ENCODE data around the gene DDX10.

DDX10 gene

DNA sequence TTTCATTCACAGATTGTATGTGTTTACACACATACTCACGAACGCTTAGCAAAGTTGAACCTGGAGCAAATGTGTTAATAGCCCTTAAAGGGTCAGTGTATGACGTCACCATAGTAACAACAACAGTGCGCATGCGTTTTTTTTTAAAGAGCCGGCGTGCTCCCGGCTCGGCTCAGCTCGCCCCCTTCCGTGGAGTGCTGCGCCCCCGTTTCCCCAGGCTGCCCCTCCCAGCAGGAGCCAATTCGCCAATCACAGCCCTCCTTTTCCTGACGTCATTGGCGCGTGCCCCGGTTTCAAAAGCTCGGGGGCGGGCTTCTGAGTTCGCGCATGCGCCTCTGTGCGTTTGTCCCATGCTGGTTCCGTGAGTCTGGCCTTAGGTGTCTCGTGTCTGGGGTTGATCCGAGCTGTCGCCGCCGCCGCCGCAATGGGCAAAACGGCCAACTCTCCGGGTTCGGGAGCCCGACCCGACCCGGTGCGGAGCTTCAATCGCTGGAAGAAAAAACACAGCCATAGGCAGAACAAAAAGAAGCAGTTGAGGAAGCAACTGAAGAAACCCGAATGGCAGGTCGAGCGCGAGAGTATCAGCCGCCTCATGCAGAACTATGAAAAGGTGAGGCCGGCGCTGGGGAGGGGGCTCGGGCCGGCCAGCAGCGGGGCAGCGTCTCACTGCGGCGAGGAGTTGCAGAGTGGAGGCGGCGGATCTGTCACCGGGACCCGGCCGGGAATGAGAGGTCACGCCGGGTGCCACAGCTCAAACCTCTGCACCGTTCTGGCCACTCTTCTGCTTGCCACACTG is at the start of gene DDX10:
DDX10 (plus strand) TSS at position 340 of the 796 bp plus-strand sequence; CDS start at position 425, 85 bp downstream.
- H3K4me3 ChIP-seq (replicated peaks in 1 of 2; ENCODE audit: low read depth in 2 of 2, low read length in 2 of 2): peak within 1 kb of the TSS; percentile 73 to 83
- peak; percentile 99 for DNase-seq (ENCODE audit: low read depth in 2 of 2)
- TF ChIP-seq, protein P1, sequence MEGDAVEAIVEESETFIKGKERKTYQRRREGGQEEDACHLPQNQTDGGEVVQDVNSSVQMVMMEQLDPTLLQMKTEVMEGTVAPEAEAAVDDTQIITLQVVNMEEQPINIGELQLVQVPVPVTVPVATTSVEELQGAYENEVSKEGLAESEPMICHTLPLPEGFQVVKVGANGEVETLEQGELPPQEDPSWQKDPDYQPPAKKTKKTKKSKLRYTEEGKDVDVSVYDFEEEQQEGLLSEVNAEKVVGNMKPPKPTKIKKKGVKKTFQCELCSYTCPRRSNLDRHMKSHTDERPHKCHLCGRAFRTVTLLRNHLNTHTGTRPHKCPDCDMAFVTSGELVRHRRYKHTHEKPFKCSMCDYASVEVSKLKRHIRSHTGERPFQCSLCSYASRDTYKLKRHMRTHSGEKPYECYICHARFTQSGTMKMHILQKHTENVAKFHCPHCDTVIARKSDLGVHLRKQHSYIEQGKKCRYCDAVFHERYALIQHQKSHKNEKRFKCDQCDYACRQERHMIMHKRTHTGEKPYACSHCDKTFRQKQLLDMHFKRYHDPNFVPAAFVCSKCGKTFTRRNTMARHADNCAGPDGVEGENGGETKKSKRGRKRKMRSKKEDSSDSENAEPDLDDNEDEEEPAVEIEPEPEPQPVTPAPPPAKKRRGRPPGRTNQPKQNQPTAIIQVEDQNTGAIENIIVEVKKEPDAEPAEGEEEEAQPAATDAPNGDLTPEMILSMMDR (IDR thresholded peaks at IDR 0.05; ENCODE audit: low read depth, low read length): no peak

GRCh38 chr11:108616549-108616948 is 48.3 kb upstream of the DDX10 start:
- H3K4me3 ChIP-seq (replicated peaks in 1 of 2; ENCODE audit: low read depth in 2 of 2, low read length in 2 of 2): no peak overlapping the region
- TF ChIP-seq, protein P1 (IDR thresholded peaks at IDR 0.05; ENCODE audit: low read depth, low read length): no peak
- peak; percentile 59 to 96 for DNase-seq (ENCODE audit: low read depth in 2 of 2)

- TF ChIP-seq, protein P1 (IDR thresholded peaks at IDR 0.05; ENCODE audit: low read depth, low read length): no peak
- H3K4me3 ChIP-seq (replicated peaks in 1 of 2; ENCODE audit: low read depth in 2 of 2, low read length in 2 of 2): no peak overlapping the region
- no peak for DNase-seq (ENCODE audit: low read depth in 2 of 2)
Observed at GRCh38 chr11:108617055-108617454, 47.8 kb upstream of the DDX10 start.

DNA sequence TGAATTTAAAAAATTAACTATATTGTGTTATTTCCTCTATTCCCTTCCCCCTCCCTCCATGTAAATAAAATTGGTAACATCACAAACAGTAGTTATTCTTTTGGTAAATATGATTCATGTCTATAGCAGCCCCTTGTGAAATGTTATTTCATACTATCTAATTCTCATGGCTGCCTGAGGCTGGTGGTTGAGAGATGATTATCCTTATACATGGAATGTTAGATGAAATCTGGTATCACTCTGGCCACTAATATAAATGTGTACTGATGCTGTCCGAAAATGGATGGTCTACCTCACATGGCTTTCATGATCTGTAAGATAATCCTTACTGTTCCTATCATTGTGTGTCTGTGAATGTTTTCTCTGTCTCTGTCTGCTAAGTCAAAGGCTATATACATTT is 46.3 kb upstream of the DDX10 start:
- peak in 1 of 2 donors; percentile 33 for DNase-seq (ENCODE audit: low read depth in 2 of 2)
- TF ChIP-seq, protein P1 (IDR thresholded peaks at IDR 0.05; ENCODE audit: low read depth, low read length): no peak
- no peak overlapping the region for H3K4me3 ChIP-seq (replicated peaks in 1 of 2; ENCODE audit: low read depth in 2 of 2, low read length in 2 of 2)

GRCh38 chr11:108620958-108621772 is 43.7 kb upstream of the DDX10 start:
- peak; percentile 1 to 30 for DNase-seq (ENCODE audit: low read depth in 2 of 2)
- TF ChIP-seq, protein P1 (IDR thresholded peaks at IDR 0.05; ENCODE audit: low read depth, low read length): no peak
- no peak overlapping the region for H3K4me3 ChIP-seq (replicated peaks in 1 of 2; ENCODE audit: low read depth in 2 of 2, low read length in 2 of 2)

GRCh38 chr11:108622341-108622740 is 42.5 kb upstream of the DDX10 start:
- no peak overlapping the region for H3K4me3 ChIP-seq (replicated peaks in 1 of 2; ENCODE audit: low read depth in 2 of 2, low read length in 2 of 2)
- DNase-seq (ENCODE audit: low read depth in 2 of 2): no peak
- TF ChIP-seq, protein P1 (IDR thresholded peaks at IDR 0.05; ENCODE audit: low read depth, low read length): no peak

Measured in cardiac fibroblast (primary cell).